Measurements from ENCODE around the gene OR14A2.

OR14A2 gene

DNA sequence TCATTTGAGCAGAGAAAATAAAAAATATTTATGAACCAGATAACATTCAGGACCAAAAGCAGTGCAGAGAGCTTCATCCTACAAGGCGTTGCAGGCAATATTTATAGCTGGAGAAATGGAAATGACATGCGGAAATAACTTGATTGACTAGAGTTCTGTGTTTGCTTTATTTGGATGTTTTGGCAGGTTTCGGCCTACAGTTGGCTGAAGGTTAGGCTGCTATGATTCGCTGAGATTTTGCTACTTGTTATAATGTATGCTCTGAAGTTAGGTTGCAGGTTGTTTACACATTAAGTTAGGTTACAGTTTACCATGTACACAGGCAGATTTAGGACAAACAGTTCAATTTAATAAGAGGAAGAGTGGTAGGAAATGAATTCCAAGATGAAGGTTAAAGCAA lies 67.8 kb downstream of the OR14A2 start:
- DNase-seq: no peak
- TF ChIP-seq, protein P1, sequence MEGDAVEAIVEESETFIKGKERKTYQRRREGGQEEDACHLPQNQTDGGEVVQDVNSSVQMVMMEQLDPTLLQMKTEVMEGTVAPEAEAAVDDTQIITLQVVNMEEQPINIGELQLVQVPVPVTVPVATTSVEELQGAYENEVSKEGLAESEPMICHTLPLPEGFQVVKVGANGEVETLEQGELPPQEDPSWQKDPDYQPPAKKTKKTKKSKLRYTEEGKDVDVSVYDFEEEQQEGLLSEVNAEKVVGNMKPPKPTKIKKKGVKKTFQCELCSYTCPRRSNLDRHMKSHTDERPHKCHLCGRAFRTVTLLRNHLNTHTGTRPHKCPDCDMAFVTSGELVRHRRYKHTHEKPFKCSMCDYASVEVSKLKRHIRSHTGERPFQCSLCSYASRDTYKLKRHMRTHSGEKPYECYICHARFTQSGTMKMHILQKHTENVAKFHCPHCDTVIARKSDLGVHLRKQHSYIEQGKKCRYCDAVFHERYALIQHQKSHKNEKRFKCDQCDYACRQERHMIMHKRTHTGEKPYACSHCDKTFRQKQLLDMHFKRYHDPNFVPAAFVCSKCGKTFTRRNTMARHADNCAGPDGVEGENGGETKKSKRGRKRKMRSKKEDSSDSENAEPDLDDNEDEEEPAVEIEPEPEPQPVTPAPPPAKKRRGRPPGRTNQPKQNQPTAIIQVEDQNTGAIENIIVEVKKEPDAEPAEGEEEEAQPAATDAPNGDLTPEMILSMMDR (IDR thresholded peaks at IDR 0.05): no peak
- no peaks in the 10 kb centered on the region for H3K4me1 Mint-ChIP-seq
- no peaks in the 10 kb centered on the region for H3K36me3 Mint-ChIP-seq (ENCODE audit: low read depth)
- no peaks in the 10 kb centered on the region for H3K9me3 Mint-ChIP-seq
- H3K27me3 Mint-ChIP-seq (ENCODE audit: low read depth, poor library complexity): no peaks in the 10 kb centered on the region
- H3K27ac Mint-ChIP-seq: no peak overlapping the region
- H3K4me3 Mint-ChIP-seq: no peak overlapping the region

DNA sequence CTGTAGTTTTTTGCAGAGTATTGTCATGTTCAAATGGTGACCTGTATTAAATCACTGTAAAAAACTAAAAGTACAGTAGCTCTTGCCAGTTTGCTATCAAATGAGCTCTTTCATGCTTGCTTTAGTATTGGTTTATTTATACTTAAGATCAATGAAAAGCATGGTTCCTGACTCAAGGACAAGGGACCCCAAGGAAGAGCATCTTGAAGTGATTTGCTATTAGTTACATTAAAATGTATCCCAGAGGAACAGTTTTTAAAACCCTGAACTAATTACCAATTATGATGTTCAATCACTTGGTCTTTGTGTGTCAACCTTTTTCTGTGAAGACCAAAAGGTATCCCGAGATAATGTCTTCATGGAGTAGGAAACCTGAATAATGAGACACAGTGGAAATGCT lies 68.3 kb downstream of the OR14A2 start, which contains the start of gene OR13G1:
Gene OR13G1, minus strand, starts transcription at position 101 of the 400 bp plus-strand sequence. CDS start 6,698 bp downstream, outside the sequence.
- Mint-ChIP-seq H3K36me3 (ENCODE audit: low read depth) (no peaks in the 10 kb centered on the region), H3K4me3 (no peak within 1 kb of the TSS), H3K27ac (no peak within 1 kb of the TSS), H3K27me3 (ENCODE audit: low read depth, poor library complexity) (no peaks in the 10 kb centered on the region), H3K4me1 (no peaks in the 10 kb centered on the region), H3K9me3 (no peaks in the 10 kb centered on the region)
- DNase-seq: no peak
- TF ChIP-seq, protein P1 (IDR thresholded peaks at IDR 0.05): no peak
